A549 (cell line): ENCODE measurements around the gene MAP3K4. TPM values are rescaled to one million over a fixed set of nuclear protein-coding genes. Genes with fewer than 3 reads are reported as not detected.

Source experiments
- ATAC-seq, 2 experiments: fragments of 200-7000 bp in 1 of 2; fragments of >200 bp in 1 of 2; cut with Nextera tagmentation in 1 of 2; cut with Tn5 transposase in 1 of 2; 3 replicates each; pipeline versions ENCODE4 v1.8.0 to v1.9.1; 2018 to 2020; ENCODE audit warnings: mild to moderate bottlenecking in 1 of 2, moderate library complexity in 1 of 2
- CTCF ChIA-PET: fragments of 300-600 bp; sonication (Branson Sonifier 250); formaldehyde crosslinking; extraction: SDS; loops from one replicate; lab custom pipeline; 2021; ENCODE audit warnings: antibody characterized with exemption, inconsistent platforms; lab: Yijun Ruan, JAX
- POLR2A ChIA-PET: fragments of 350-600 bp; formaldehyde crosslinking; extraction: SDS; loops from one replicate; lab custom pipeline; 2021; ENCODE audit warnings: antibody characterized with exemption, inconsistent platforms; lab: Yijun Ruan, JAX
- DNase-seq, 2 experiments: peaks; one replicate each; pipeline versions ENCODE4 v3.0.0 to v3.0.0-alpha.2; 2011 to 2016; ENCODE audit warnings: low read depth in 1 of 2, low spot score in 1 of 2
- FAIRE-seq: peaks from 2 replicates; lab custom pipeline; 2011; peaks lifted over from hg19 to GRCh38; lab: Jason Lieb, UNC
- H3K27ac ChIP-seq, 2 experiments: fragments of >200 bp; sonication (Bioruptor Twin); formaldehyde crosslinking; 3 replicates each; pipeline ENCODE4 v1.5.1; 2016 to 2017
- H3K4me1 ChIP-seq: fragments of >200 bp; sonication (Bioruptor Twin); formaldehyde crosslinking; 3 replicates; pipeline ENCODE4 v1.6.1; 2016
- H3K4me2 ChIP-seq: fragments of >200 bp; sonication (Bioruptor Twin); formaldehyde crosslinking; 3 replicates; pipeline ENCODE4 v1.6.1; 2016
- H3K4me3 ChIP-seq: fragments of >200 bp; sonication (Bioruptor Twin); formaldehyde crosslinking; 3 replicates; pipeline ENCODE4 v1.5.1; 2016
- H3K9me3 ChIP-seq: fragments of >200 bp; sonication (Bioruptor Twin); formaldehyde crosslinking; 3 replicates; pipeline ENCODE4 v1.6.1; 2016
- BHLHE40 ChIP-seq: IDR thresholded peaks from 2 replicates; pipeline ENCODE4 v1.6.1; 2012; ENCODE audit warnings: low read depth, low read length, inconsistent platforms
- CBX8 ChIP-seq: fragments of 200-600 bp; sonication (generic); IDR thresholded peaks from 2 replicates; pipeline ENCODE4 v1.6.1; 2016
- CEBPB ChIP-seq, 2 experiments: fragments of >200 bp in 1 of 2; sonication (Bioruptor Twin) in 1 of 2; formaldehyde crosslinking in 1 of 2; IDR thresholded peaks; 2 replicates each; pipeline ENCODE4 v1.6.1; 2012 to 2016
- E2F6 ChIP-seq: IDR thresholded peaks from 2 replicates; pipeline ENCODE4 v1.6.1; 2012; ENCODE audit warnings: low read depth, borderline replicate concordance
- FOSL2 ChIP-seq, 2 experiments: fragments of 450-650 bp in 1 of 2; fragments of >200 bp in 1 of 2; sonication (Bioruptor Twin) in 1 of 2; formaldehyde crosslinking; IDR thresholded peaks; 2 replicates each; pipeline versions ENCODE4 v1.5.0 to v1.6.1; 2016 to 2020; ENCODE audit warnings: mild to moderate bottlenecking in 1 of 2, moderate library complexity in 1 of 2
- HOXB5 ChIP-seq: fragments of 250-450 bp; sonication (Bioruptor Pico); IDR thresholded peaks from 2 replicates; pipeline ENCODE4 v1.5.0; 2020; ENCODE audit warnings: mild to moderate bottlenecking, moderate library complexity
- KDM1A ChIP-seq: fragments of 200-600 bp; sonication (generic); IDR thresholded peaks from 2 replicates; pipeline ENCODE4 v1.6.1; 2016; ENCODE audit warnings: low read depth, mild to moderate bottlenecking
- KDM5A ChIP-seq: fragments of 200-600 bp; sonication (generic); IDR thresholded peaks from 2 replicates; pipeline ENCODE4 v1.6.1; 2016; ENCODE audit warnings: antibody characterized with exemption, mild to moderate bottlenecking
- MAFK ChIP-seq: fragments of 450-650 bp; IDR thresholded peaks from 2 replicates; pipeline ENCODE4 v1.6.1; 2014; ENCODE audit not compliant: partially characterized antibody
- NPAS2 ChIP-seq: fragments of 250-450 bp; sonication (Bioruptor Pico); IDR thresholded peaks from 2 replicates; pipeline ENCODE4 v1.8.0; 2022; ENCODE audit warnings: mild to moderate bottlenecking, moderate library complexity, borderline replicate concordance
- NR3C1 ChIP-seq: fragments of >200 bp; sonication (Bioruptor Twin); formaldehyde crosslinking; IDR thresholded peaks from 3 replicates; pipeline ENCODE4 v1.6.1; 2017
- PBX3 ChIP-seq: IDR thresholded peaks from 2 replicates; pipeline ENCODE4 v1.6.1; 2012
- RAD21 ChIP-seq, 2 experiments: fragments of >200 bp in 1 of 2; sonication (Bioruptor Twin) in 1 of 2; formaldehyde crosslinking in 1 of 2; IDR thresholded peaks in 1 of 2; conservative IDR thresholded peaks in 1 of 2; 2 replicates in 1 of 2; 3 replicates in 1 of 2; pipeline ENCODE4 v1.6.1; 2012 to 2018; ENCODE audit warnings: inconsistent platforms in 1 of 2
- RARB ChIP-seq: fragments of 250-450 bp; sonication (Bioruptor Pico); IDR thresholded peaks from 2 replicates; pipeline ENCODE4 v1.8.0; 2021; ENCODE audit warnings: mild to moderate bottlenecking, moderate library complexity
- RCOR1 ChIP-seq: fragments of 150-350 bp; IDR thresholded peaks from 2 replicates; pipeline ENCODE4 v1.6.1; 2014; ENCODE audit warnings: antibody characterized with exemption, low read length, low read depth
- TP53 ChIP-seq: fragments of 250-450 bp; sonication (Bioruptor Pico); IDR thresholded peaks from 2 replicates; pipeline ENCODE4 v1.5.0; 2021; ENCODE audit warnings: mild to moderate bottlenecking, moderate library complexity
- USF2 ChIP-seq: fragments of 450-650 bp; IDR thresholded peaks from 2 replicates; pipeline ENCODE4 v1.6.1; 2014; ENCODE audit warnings: antibody characterized with exemption
- ZFP36 ChIP-seq: fragments of 450-650 bp; IDR thresholded peaks from 2 replicates; pipeline ENCODE4 v1.6.1; 2014; ENCODE audit warnings: borderline replicate concordance; ENCODE audit not compliant: partially characterized antibody
- ZNF302 ChIP-seq: fragments of 250-450 bp; sonication (Bioruptor Pico); IDR thresholded peaks from 2 replicates; pipeline ENCODE4 v1.9.0; 2021; ENCODE audit warnings: inconsistent platforms, mild to moderate bottlenecking, moderate library complexity
- WGBS: methylation state at CpG from one replicate; pipeline ENCODE4 v1.1.6; 2017; ENCODE audit errors: missing lambda C conversion rate; 5-methylcytosine and 5-hydroxymethylcytosine counted together
- polyA plus RNA-seq, 4 experiments: library from polyadenylated mRNA; depleted of rRNA in 3 of 4; stranded (reverse); fragments of >200 nt; fragmentation: RNase III in 1 of 4; extraction: RNeasy Plus Mini Kit Qiagen cat#74134 plus additional on column Dnase treatment in 1 of 4; gene quantifications; 2 replicates in 3 of 4; 3 replicates in 1 of 4; pipeline ENCODE4 v1.2.3, GENCODE V29; 2011 to 2017

Gene MAP3K4
- polyA plus RNA-seq, 2 of the 4 experiments (the other 2 are of a cell fraction) = 7.3 to 13.4 TPM

- TF ChIP-seq E2F6 = no peak
- TF ChIP-seq FOSL2 (IDR thresholded peaks at IDR 0.05) = no peak
- TF ChIP-seq FOSL2 (CRISPR knock-in tag; IDR thresholded peaks at IDR 0.05) = peak; percentile 6; the same call in 1 of the 2 replicates
- POLR2A ChIA-PET = no interaction called here
- Histone ChIP-seq H3K9me3 (0 out of 3 replicates have a peak, but pooled peaks cover 3% of the 10 kb centered on the region), H3K4me2 (no peak overlapping the region), H3K4me1 (no peaks in the 10 kb centered on the region), H3K27ac (no peak overlapping the region), H3K4me3 (no peak overlapping the region)
- 65% methylated on average over 12 of the region's 12 CpGs for WGBS
- DNase-seq (peak in 1 of 2 experiments; percentile 45), FAIRE-seq (no peak), ATAC-seq (no peak)
- CTCF ChIA-PET = interaction anchor here (1.4 kb wide), 1 partner anchor 245 kb away, joined by 4 read pairs; no protein-coding TSS in a partner anchor
Observed at GRCh38 chr6:161128680-161129196, 137.2 kb downstream of the MAP3K4 start.

- Histone ChIP-seq H3K4me3 (no peak overlapping the region), H3K27ac (no peak overlapping the region), H3K4me2 (no peak overlapping the region), H3K4me1 (no peaks in the 10 kb centered on the region), H3K9me3 (no peaks in the 10 kb centered on the region)
- DNase-seq (no peak), FAIRE-seq (no peak), ATAC-seq (no peak)
- ChIA-PET CTCF (no interaction called here), POLR2A (no interaction called here)
- TF ChIP-seq CBX8 (no peak), NPAS2 (CRISPR knock-in tag) (no peak), BHLHE40 (no peak), CEBPB (IDR thresholded peaks at IDR 0.05) (no peak), KDM5A (no peak), RAD21 (conservative IDR thresholded peaks at IDR 0.05 in 1 of 2, IDR thresholded peaks at IDR 0.05 in 1 of 2) (no peak), TP53 (CRISPR knock-in tag) (no peak), KDM1A (no peak), NR3C1 (no peak), HOXB5 (no peak), PBX3 (no peak)
- 90% methylated on average over 3 of the region's 7 CpGs for WGBS
Observed at GRCh38 chr6:161130541-161130940, 139.0 kb downstream of the MAP3K4 start.

GRCh38 chr6:161130967-161131766 is 139.6 kb downstream of the MAP3K4 start:
- CTCF ChIA-PET = no interaction called here

More at GRCh38 chr6:161130967-161131766, 139.6 kb downstream of the MAP3K4 start:
- Histone ChIP-seq H3K9me3 (no peaks in the 10 kb centered on the region), H3K4me2 (no peak overlapping the region), H3K4me3 (no peak overlapping the region), H3K27ac (no peak overlapping the region), H3K4me1 (no peaks in the 10 kb centered on the region)
- WGBS = 98% methylated on average over 3 of the region's 3 CpGs
- DNase-seq (no peak), ATAC-seq (no peak), FAIRE-seq (no peak)
- TF ChIP-seq RARB (CRISPR knock-in tag) (no peak), E2F6 (no peak), ZNF302 (CRISPR knock-in tag) (no peak), MAFK (no peak), ZFP36 (no peak), USF2 (no peak), NR3C1 (no peak), TP53 (CRISPR knock-in tag) (no peak), RCOR1 (no peak)
- POLR2A ChIA-PET = no interaction called here
